ENCODE measurements around the gene PREX1.

GRCh38 chr20:48606172-48606840 is 221.5 kb downstream of the PREX1 start:
- TF ChIP-seq CTCF (IDR thresholded peaks at IDR 0.05) (no peak), POLR2A (IDR thresholded peaks at IDR 0.05) (no peak)
